GM12878 (cell line): ENCODE results near the gene GPRC5C. TPM values are rescaled to one million over a fixed set of nuclear protein-coding genes. Genes with fewer than 3 reads are reported as not detected.

Experiments
- ATAC-seq: fragments of 200-7000 bp; cut with Tn5 transposase; 3 replicates; pipeline ENCODE4 v1.9.1; 2020; ENCODE audit warnings: mild to moderate bottlenecking, moderate library complexity
- BruUV-seq: library from RNA; stranded (reverse); fragments of 400-500 nt; replicated peaks from 2 replicates; lab custom pipeline; 2021; lab: Mats Ljungman, UMichigan
- CTCF ChIA-PET: fragments of 300-600 bp; sonication (Branson Sonifier 250); formaldehyde crosslinking; extraction: SDS; loops from one replicate; lab custom pipeline; 2021; ENCODE audit warnings: inconsistent platforms; lab: Yijun Ruan, JAX
- POLR2A ChIA-PET: fragments of 350-600 bp; formaldehyde crosslinking; extraction: SDS; loops from one replicate; lab custom pipeline; 2021; ENCODE audit warnings: inconsistent platforms; lab: Charles Lee
- RAD21 ChIA-PET: fragments of 300-600 bp; sonication (Branson Sonifier 250); formaldehyde crosslinking; loops from one replicate; lab custom pipeline; 2023; ENCODE audit warnings: antibody characterized with exemption; ENCODE audit not compliant: unreplicated experiment; lab: Charles Lee
- SMC1A ChIA-PET: fragments of 300-600 bp; sonication (Branson Sonifier 250); formaldehyde crosslinking; loops from one replicate; lab custom pipeline; 2023; ENCODE audit not compliant: unreplicated experiment, uncharacterized antibody; lab: Charles Lee
- DNase-seq: peaks from one replicate; pipeline ENCODE4 v3.0.0-alpha.2; 2011; ENCODE audit warnings: low read depth, low spot score
- FAIRE-seq: peaks from 3 replicates; lab custom pipeline; 2011; peaks lifted over from hg19 to GRCh38; lab: Jason Lieb, UNC
- H2AFZ ChIP-seq: 2 replicates; pipeline ENCODE4 v1.6.0; 2011; ENCODE audit warnings: low read depth, low read length, control low read depth; ENCODE audit not compliant: control insufficient read depth
- H3K27ac ChIP-seq: 2 replicates; pipeline ENCODE4 v1.5.1; 2011; ENCODE audit warnings: control low read depth; ENCODE audit not compliant: control insufficient read depth, insufficient read depth
- H3K27me3 ChIP-seq, 2 experiments: replicated peaks in 1 of 2; 2 replicates each; pipeline versions ENCODE4 v1.6.0 to v1.6.1; 2011; ENCODE audit warnings: low read length in 1 of 2; ENCODE audit not compliant: control insufficient read depth in 2 of 2, insufficient read depth in 2 of 2
- H3K36me3 ChIP-seq, 2 experiments: 2 replicates each; pipeline ENCODE4 v1.5.1; 2011; ENCODE audit warnings: low read length in 1 of 2; ENCODE audit not compliant: control insufficient read depth in 2 of 2, insufficient read depth in 2 of 2
- H3K4me1 ChIP-seq: 2 replicates; pipeline ENCODE4 v1.6.1; 2011; ENCODE audit warnings: mild to moderate bottlenecking, low read length, moderate library complexity, mixed read lengths; ENCODE audit not compliant: control insufficient read depth, insufficient read depth
- H3K4me2 ChIP-seq: 2 replicates; pipeline ENCODE4 v1.6.0; 2011; ENCODE audit warnings: control low read depth; ENCODE audit not compliant: control insufficient read depth, insufficient read depth
- H3K4me3 ChIP-seq: fragments of 200-600 bp; sonication (generic); 2 replicates; pipeline ENCODE4 v1.5.1; 2016
- H3K79me2 ChIP-seq: 2 replicates; pipeline ENCODE4 v1.6.0; 2011; ENCODE audit warnings: low read length; ENCODE audit not compliant: control insufficient read depth, insufficient read depth
- H3K9ac ChIP-seq: 2 replicates; pipeline ENCODE4 v1.8.0; 2011; ENCODE audit warnings: low read length, control low read depth, mixed read lengths; ENCODE audit not compliant: control insufficient read depth, insufficient read depth
- H3K9me3 ChIP-seq: replicated peaks from 3 replicates; pipeline ENCODE4 v1.5.1; 2011; ENCODE audit warnings: mild to moderate bottlenecking, low read length; ENCODE audit not compliant: control insufficient read depth, insufficient read depth
- H4K20me1 ChIP-seq: 2 replicates; pipeline ENCODE4 v1.6.0; 2011; ENCODE audit not compliant: control insufficient read depth, insufficient read depth
- ATF2 ChIP-seq: IDR thresholded peaks from 2 replicates; pipeline ENCODE4 v1.6.1; 2012; ENCODE audit warnings: low read length, inconsistent platforms
- BCL11A ChIP-seq: IDR thresholded peaks from 2 replicates; pipeline ENCODE4 v1.6.1; 2011; ENCODE audit warnings: low read depth, low read length
- CBX3 ChIP-seq: fragments of 200-600 bp; sonication (generic); IDR thresholded peaks from 2 replicates; pipeline ENCODE4 v1.6.1; 2016; ENCODE audit warnings: low read depth, borderline replicate concordance
- CHD4 ChIP-seq: fragments of 200-600 bp; sonication (generic); IDR thresholded peaks from 2 replicates; pipeline ENCODE4 v1.6.1; 2016; ENCODE audit warnings: mild to moderate bottlenecking
- E4F1 ChIP-seq: fragments of 450-650 bp; IDR thresholded peaks from 2 replicates; pipeline ENCODE4 v1.6.1; 2018; ENCODE audit warnings: borderline replicate concordance, mild to moderate bottlenecking; ENCODE audit not compliant: partially characterized antibody
- EP300 ChIP-seq, 2 experiments: fragments of 150-350 bp in 1 of 2; IDR thresholded peaks; 2 replicates each; pipeline ENCODE4 v1.6.1; 2011 to 2012; ENCODE audit warnings: low read depth in 2 of 2, low read length in 2 of 2, borderline replicate concordance in 1 of 2, improper control_type of control experiment in 1 of 2, inconsistent platforms in 1 of 2; ENCODE audit not compliant: control insufficient read depth in 1 of 2
- MEF2B ChIP-seq: fragments of 450-650 bp; IDR thresholded peaks from 2 replicates; pipeline ENCODE4 v1.6.1; 2018; ENCODE audit warnings: mild to moderate bottlenecking, moderate library complexity; ENCODE audit not compliant: partially characterized antibody, poor library complexity, severe bottlenecking
- NFXL1 ChIP-seq: fragments of 450-650 bp; IDR thresholded peaks from 2 replicates; pipeline ENCODE4 v1.6.1; 2017; ENCODE audit warnings: antibody characterized with exemption, mild to moderate bottlenecking, borderline replicate concordance
- RELA ChIP-seq: fragments of 450-650 bp; IDR thresholded peaks from 2 replicates; pipeline ENCODE4 v1.8.0; 2014; ENCODE audit warnings: borderline replicate concordance; ENCODE audit not compliant: partially characterized antibody
- RELB ChIP-seq: fragments of 450-650 bp; IDR thresholded peaks from 2 replicates; pipeline ENCODE4 v1.6.1; 2017; ENCODE audit warnings: low read depth, mild to moderate bottlenecking, moderate library complexity
- RUNX3 ChIP-seq: IDR thresholded peaks from 2 replicates; pipeline ENCODE4 v1.6.1; 2012; ENCODE audit warnings: low read length, inconsistent platforms
- SIN3A ChIP-seq: IDR thresholded peaks from 2 replicates; pipeline ENCODE4 v1.6.1; 2012; ENCODE audit warnings: low read depth, low read length, improper control_type of control experiment
- SMAD1 ChIP-seq: fragments of 450-650 bp; IDR thresholded peaks from 2 replicates; pipeline ENCODE4 v1.6.1; 2018; ENCODE audit warnings: mild to moderate bottlenecking, low read depth; ENCODE audit not compliant: partially characterized antibody
- SP1 ChIP-seq: IDR thresholded peaks from one replicate; pipeline ENCODE4 v1.6.1; 2011; ENCODE audit warnings: low read depth, low read length
- TCF7 ChIP-seq: IDR thresholded peaks from 2 replicates; pipeline ENCODE4 v1.6.1; 2014; ENCODE audit warnings: antibody characterized with exemption, borderline replicate concordance
- ZNF207 ChIP-seq: fragments of 450-650 bp; IDR thresholded peaks from 2 replicates; pipeline ENCODE4 v1.6.1; 2014; ENCODE audit warnings: antibody characterized with exemption, mild to moderate bottlenecking, borderline replicate concordance
- ZNF622 ChIP-seq: fragments of 450-650 bp; IDR thresholded peaks from 2 replicates; pipeline ENCODE4 v1.6.1; 2017; ENCODE audit warnings: mild to moderate bottlenecking, inconsistent platforms
- ZSCAN29 ChIP-seq: fragments of 450-650 bp; IDR thresholded peaks from 2 replicates; pipeline ENCODE4 v1.6.1; 2017; ENCODE audit warnings: mild to moderate bottlenecking, moderate library complexity
- WGBS: methylation state at CpG from one replicate; pipeline ENCODE4 v1.1.6; 2016; ENCODE audit warnings: low lambda C conversion rate; ENCODE audit not compliant: insufficient replicate concordance, insufficient coverage; ENCODE audit errors: missing lambda C conversion rate; 5-methylcytosine and 5-hydroxymethylcytosine counted together
- in situ Hi-C: fragments of 300-500 bp; cut with MboI; formaldehyde crosslinking; loops from 9 replicates; pipeline ENCODE4 v1.14.3; 2018; ENCODE audit warnings: mixed read lengths
- intact Hi-C: fragments of 100-400 bp; cut with micrococcal nuclease; formaldehyde crosslinking; loops from one replicate; pipeline ENCODE4 v1.14.2; 2022; ENCODE audit not compliant: unreplicated experiment
- polyA plus RNA-seq, 11 experiments: library from polyadenylated mRNA; depleted of rRNA in 4 of 11; unstranded in 6 of 11; stranded (reverse) in 5 of 11; fragments of >200 nt; fragmentation: Nextera tagmentation in 4 of 11; fragmentation: Illumina TruSeq in 1 of 11; extraction: Ambion mirVana in 4 of 11; extraction: Trizol in 1 of 11; gene quantifications; 1 replicate in 1 of 11; 2 replicates in 10 of 11; pipeline versions ENCODE4 v1.2.1 to v1.2.3, GENCODE V29; 2011 to 2016; ENCODE audit warnings: inconsistent platforms in 2 of 11, missing spikeins in 2 of 11, low read depth in 1 of 11
- total RNA-seq, 4 experiments: library from RNA; depleted of rRNA in 3 of 4; stranded (reverse); fragments of >200 nt in 3 of 4; fragmentation: Illumina TruSeq in 1 of 4; extraction: Trizol in 1 of 4; gene quantifications; 2 replicates each; pipeline versions ENCODE4 v1.2.1 to v1.2.3, GENCODE V29; 2013 to 2021

The GPRC5C gene
- total and polyA plus RNA-seq, 10 of the 15 experiments (the other 5 are each of a cell fraction or from before 2014, with no cell fraction given) = 0.04 to 1.3 (median 0.36) TPM; not detected in 2

- peaks cover 3 to 11% of the 10 kb centered on the region in 2 experiments; a peak in 3 of 4 replicates for H3K27me3 ChIP-seq
- H3K27ac ChIP-seq = no peak overlapping the region
- no peaks in the 10 kb centered on the region for H4K20me1 ChIP-seq
- no peak overlapping the region for H3K4me3 ChIP-seq
- 46% methylated on average over 10 of the region's 10 CpGs for WGBS
- no peak for FAIRE-seq
- ChIA-PET SMC1A (no interaction called here), POLR2A (no interaction called here), CTCF (no interaction called here), RAD21 (interaction anchor here (0.6 kb wide), 1 partner anchor 440 kb away, joined by 3 read pairs; no protein-coding TSS in a partner anchor)
- no peak overlapping the region for H2AFZ ChIP-seq
- H3K4me1 ChIP-seq = peaks cover 17% of the 10 kb centered on the region
- no peak for TF ChIP-seq RUNX3
- TF ChIP-seq RELA = no peak
- TF ChIP-seq NFXL1 = no peak
- no peak for TF ChIP-seq ZSCAN29
- no peak for TF ChIP-seq SMAD1
- no peak for TF ChIP-seq TCF7
- TF ChIP-seq SIN3A = no peak
- no peak for TF ChIP-seq ZNF207
- TF ChIP-seq ATF2 = no peak
- no peak for TF ChIP-seq E4F1
- no peak for TF ChIP-seq CHD4
- no peak for TF ChIP-seq BCL11A
- no peak for TF ChIP-seq EP300 (IDR thresholded peaks at IDR 0.05; ENCODE audit: borderline replicate concordance in 1 of 2, control insufficient read depth in 1 of 2, low read depth in 2 of 2, low read length in 2 of 2)
- no peak for TF ChIP-seq MEF2B
- TF ChIP-seq RELB = no peak
- no peak for TF ChIP-seq ZNF622
- no peak for TF ChIP-seq SP1
- no peak for TF ChIP-seq CBX3
- H3K9ac ChIP-seq = no peak overlapping the region
- H3K9me3 ChIP-seq = no peaks in the 10 kb centered on the region
- no peak for ATAC-seq
- no peak overlapping the region for H3K4me2 ChIP-seq
- H3K79me2 ChIP-seq = no peaks in the 10 kb centered on the region
- BruUV-seq = no TSS peak
- DNase-seq = no peak
- intact Hi-C loops = no loop called here
- H3K36me3 ChIP-seq = no peaks in the 10 kb centered on the region
- in situ Hi-C loops = no loop called here
These were observed 4.7 kb upstream of the GPRC5C start for GRCh38 chr17:74427048-74427762.
